ENCODE measurements around the gene GATAD2A.

Gene GATAD2A

DNA sequence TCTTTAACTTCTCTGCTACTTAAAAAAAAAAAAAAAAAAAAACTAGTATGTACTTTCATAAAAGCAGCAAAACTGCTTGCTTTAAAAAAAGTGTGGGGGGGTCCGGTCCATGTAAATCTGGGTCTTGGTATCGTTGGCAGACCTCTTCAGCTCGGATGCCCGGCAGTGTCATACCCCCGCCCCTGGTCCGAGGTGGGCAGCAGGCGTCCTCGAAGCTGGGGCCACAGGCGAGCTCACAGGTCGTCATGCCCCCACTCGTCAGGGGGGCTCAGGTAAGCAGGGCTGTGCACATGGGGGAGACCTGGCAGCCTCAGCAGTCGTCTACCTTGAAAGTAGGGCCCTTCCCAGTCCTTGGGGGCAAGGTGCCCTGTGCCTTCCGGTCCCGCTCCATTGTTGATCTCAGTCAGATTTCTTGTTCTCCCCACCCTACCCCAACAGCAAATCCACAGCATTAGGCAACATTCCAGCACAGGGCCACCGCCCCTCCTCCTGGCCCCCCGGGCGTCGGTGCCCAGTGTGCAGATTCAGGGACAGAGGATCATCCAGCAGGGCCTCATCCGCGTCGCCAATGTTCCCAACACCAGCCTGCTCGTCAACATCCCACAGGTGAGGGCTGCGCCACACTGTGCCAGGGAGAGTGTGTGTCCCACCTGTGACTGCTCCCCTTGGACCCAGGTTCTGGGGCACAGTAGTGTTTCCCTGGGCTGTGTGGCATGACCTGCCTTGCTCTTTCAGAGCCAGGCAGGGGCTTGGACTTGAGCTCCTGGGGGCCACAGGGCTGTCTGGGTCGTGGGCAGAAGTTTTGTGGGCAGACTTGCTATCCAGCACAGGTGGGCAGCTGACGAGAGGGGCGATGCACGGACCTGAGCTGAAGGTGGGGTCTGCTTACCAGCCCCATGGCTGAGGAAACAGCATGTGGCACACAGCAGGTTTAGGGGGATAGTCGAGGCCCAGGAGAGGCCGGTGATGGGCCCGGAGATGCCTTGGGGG is 90.4 kb downstream of the GATAD2A start:
- H2AFZ ChIP-seq (ENCODE audit: low read depth, low read length) = no peak overlapping the region
- peaks cover 97% of the 10 kb centered on the region for H3K36me3 ChIP-seq (ENCODE audit: insufficient read depth, low read length)

DNA sequence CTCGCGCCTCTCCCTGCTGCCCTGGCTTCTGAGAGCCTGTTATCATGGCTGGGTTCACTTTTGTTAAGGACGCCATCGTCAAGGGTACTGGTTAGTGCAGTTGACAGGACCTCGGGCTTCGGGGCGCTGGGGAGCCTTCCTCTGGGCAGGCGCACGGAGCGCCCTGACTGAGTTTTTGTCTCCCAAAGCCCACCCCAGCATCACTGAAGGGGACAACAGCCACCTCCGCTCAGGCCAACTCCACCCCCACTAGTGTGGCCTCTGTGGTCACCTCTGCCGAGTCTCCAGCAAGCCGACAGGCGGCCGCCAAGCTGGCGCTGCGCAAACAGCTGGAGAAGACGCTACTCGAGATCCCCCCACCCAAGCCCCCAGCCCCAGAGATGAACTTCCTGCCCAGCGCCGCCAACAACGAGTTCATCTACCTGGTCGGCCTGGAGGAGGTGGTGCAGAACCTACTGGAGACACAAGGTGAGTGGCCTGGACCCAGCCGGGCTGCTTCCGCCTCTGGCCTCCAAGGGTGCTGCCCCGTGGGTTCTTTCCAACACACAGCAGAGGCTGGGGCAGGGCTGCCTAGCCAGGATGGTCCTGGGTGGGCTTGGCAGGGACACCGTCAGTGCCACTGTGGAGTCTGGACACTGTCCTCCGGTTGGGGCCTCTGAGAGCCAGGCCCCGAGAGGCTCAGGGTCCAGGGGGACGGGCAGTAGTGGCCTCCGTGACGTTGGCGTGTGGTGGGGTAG is 92.9 kb downstream of the GATAD2A start:
- Histone ChIP-seq H3K4me1 (ENCODE audit: insufficient read depth, low read length) (no peaks in the 10 kb centered on the region), H3K4me2 (ENCODE audit: insufficient read depth, low read length) (no peak overlapping the region), H3K9me3 (ENCODE audit: insufficient read depth, low read length, severe bottlenecking) (no peaks in the 10 kb centered on the region), H3K36me3 (ENCODE audit: insufficient read depth, low read length) (peaks cover 97% of the 10 kb centered on the region), H3K9ac (ENCODE audit: low read depth, low read length) (no peak overlapping the region), H3K79me2 (ENCODE audit: insufficient read depth, low read length) (peaks cover 27% of the 10 kb centered on the region; the same call in 1 of the 2 replicates), H2AFZ (ENCODE audit: low read depth, low read length) (no peak overlapping the region), H3K27me3 (ENCODE audit: insufficient read depth, low read length, poor library complexity) (no peaks in the 10 kb centered on the region), H3K27ac (ENCODE audit: low read length) (no peak overlapping the region), H4K20me1 (ENCODE audit: insufficient read depth, low read length) (peaks cover 71% of the 10 kb centered on the region), H3K4me3 (ENCODE audit: low read depth in 1 of 2, low read length in 2 of 2) (no peak overlapping the region)
- DNase-seq (no peak), ATAC-seq (ENCODE audit: insufficient read depth, low read depth) (no peak)
- no peak for TF ChIP-seq EZH2 (IDR thresholded peaks at IDR 0.05; ENCODE audit: borderline replicate concordance, low read depth, low read length, severe bottlenecking)
- TF ChIP-seq, protein P1, sequence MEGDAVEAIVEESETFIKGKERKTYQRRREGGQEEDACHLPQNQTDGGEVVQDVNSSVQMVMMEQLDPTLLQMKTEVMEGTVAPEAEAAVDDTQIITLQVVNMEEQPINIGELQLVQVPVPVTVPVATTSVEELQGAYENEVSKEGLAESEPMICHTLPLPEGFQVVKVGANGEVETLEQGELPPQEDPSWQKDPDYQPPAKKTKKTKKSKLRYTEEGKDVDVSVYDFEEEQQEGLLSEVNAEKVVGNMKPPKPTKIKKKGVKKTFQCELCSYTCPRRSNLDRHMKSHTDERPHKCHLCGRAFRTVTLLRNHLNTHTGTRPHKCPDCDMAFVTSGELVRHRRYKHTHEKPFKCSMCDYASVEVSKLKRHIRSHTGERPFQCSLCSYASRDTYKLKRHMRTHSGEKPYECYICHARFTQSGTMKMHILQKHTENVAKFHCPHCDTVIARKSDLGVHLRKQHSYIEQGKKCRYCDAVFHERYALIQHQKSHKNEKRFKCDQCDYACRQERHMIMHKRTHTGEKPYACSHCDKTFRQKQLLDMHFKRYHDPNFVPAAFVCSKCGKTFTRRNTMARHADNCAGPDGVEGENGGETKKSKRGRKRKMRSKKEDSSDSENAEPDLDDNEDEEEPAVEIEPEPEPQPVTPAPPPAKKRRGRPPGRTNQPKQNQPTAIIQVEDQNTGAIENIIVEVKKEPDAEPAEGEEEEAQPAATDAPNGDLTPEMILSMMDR (IDR thresholded peaks at IDR 0.05; ENCODE audit: borderline replicate concordance, extremely low read depth, low read length, poor library complexity, severe bottlenecking) = no peak

More for the DNA sequence above, 90.4 kb downstream of the GATAD2A start:
- no peak for ATAC-seq (ENCODE audit: insufficient read depth, low read depth)
- TF ChIP-seq EZH2 (IDR thresholded peaks at IDR 0.05; ENCODE audit: borderline replicate concordance, low read depth, low read length, severe bottlenecking) = no peak
- TF ChIP-seq, protein P1 (IDR thresholded peaks at IDR 0.05; ENCODE audit: borderline replicate concordance, extremely low read depth, low read length, poor library complexity, severe bottlenecking) = no peak
- H4K20me1 ChIP-seq (ENCODE audit: insufficient read depth, low read length) = peaks cover 80% of the 10 kb centered on the region
- H3K4me2 ChIP-seq (ENCODE audit: insufficient read depth, low read length) = no peak overlapping the region
- no peaks in the 10 kb centered on the region for H3K4me1 ChIP-seq (ENCODE audit: insufficient read depth, low read length)
- H3K79me2 ChIP-seq (ENCODE audit: insufficient read depth, low read length) = peaks cover 48% of the 10 kb centered on the region
- H3K27me3 ChIP-seq (ENCODE audit: insufficient read depth, low read length, poor library complexity) = no peaks in the 10 kb centered on the region
- H3K27ac ChIP-seq (ENCODE audit: low read length) = no peak overlapping the region
- H3K4me3 ChIP-seq (ENCODE audit: low read depth in 1 of 2, low read length in 2 of 2) = no peak overlapping the region
- H3K9me3 ChIP-seq (ENCODE audit: insufficient read depth, low read length, severe bottlenecking) = no peaks in the 10 kb centered on the region
- DNase-seq = no peak
- H3K9ac ChIP-seq (ENCODE audit: low read depth, low read length) = no peak overlapping the region

DNA sequence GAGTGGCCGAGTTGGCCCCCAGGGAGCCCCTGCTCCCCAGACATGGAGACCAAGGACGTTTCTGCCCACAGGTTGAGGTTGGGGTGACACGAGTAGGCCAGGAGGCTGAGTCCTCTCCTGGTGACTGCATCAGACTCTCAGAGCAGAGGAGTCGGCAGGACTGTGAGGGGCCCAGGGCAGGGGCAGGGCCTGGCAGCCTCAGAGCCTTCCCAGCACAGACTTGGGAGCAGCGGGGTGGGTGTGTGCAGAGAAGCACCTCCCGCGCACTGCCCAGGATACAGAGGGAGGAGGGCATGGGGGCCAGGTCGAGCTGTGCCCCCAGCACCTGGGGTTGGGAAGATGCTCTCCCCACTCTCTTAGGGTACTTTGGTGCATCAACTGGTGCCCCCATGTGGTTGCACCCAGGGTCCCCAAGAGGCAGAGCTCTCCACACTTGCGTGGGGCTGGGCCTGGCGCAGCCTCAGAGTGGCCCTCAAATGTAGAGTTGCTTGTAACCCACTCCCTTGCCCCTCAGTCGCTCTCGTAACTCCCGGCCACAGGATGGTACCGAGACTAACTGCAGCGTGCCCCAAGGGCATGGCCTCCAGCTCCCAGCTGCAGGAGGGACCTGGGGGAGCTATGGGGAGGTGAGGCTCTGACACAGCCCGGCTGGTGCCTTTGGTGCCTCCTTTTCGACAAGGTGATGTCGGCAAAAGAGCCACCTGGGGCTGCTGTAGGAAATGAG is 94.0 kb downstream of the GATAD2A start:
- peaks cover 62% of the 10 kb centered on the region for H4K20me1 ChIP-seq (ENCODE audit: insufficient read depth, low read length)
- no peak overlapping the region for H3K4me2 ChIP-seq (ENCODE audit: insufficient read depth, low read length)
- H3K79me2 ChIP-seq (ENCODE audit: insufficient read depth, low read length) = peaks cover 23% of the 10 kb centered on the region; the same call in 1 of the 2 replicates
- TF ChIP-seq EZH2 (IDR thresholded peaks at IDR 0.05; ENCODE audit: borderline replicate concordance, low read depth, low read length, severe bottlenecking) = no peak
- TF ChIP-seq, protein P1 (IDR thresholded peaks at IDR 0.05; ENCODE audit: borderline replicate concordance, extremely low read depth, low read length, poor library complexity, severe bottlenecking) = no peak
- no peak overlapping the region for H3K27ac ChIP-seq (ENCODE audit: low read length)
- ATAC-seq (ENCODE audit: insufficient read depth, low read depth) (peak; percentile 34; the same call in 2 of the 3 replicates), DNase-seq (no peak)
- peaks cover 97% of the 10 kb centered on the region for H3K36me3 ChIP-seq (ENCODE audit: insufficient read depth, low read length)
- no peak overlapping the region for H3K4me3 ChIP-seq (ENCODE audit: low read depth in 1 of 2, low read length in 2 of 2)
- H3K9me3 ChIP-seq (ENCODE audit: insufficient read depth, low read length, severe bottlenecking) = no peaks in the 10 kb centered on the region
- no peak overlapping the region for H3K9ac ChIP-seq (ENCODE audit: low read depth, low read length)
- H3K27me3 ChIP-seq (ENCODE audit: insufficient read depth, low read length, poor library complexity) = no peaks in the 10 kb centered on the region
- no peak overlapping the region for H2AFZ ChIP-seq (ENCODE audit: low read depth, low read length)
- H3K4me1 ChIP-seq (ENCODE audit: insufficient read depth, low read length) = no peaks in the 10 kb centered on the region

All from DND-41 (cell line).